Testis (tissue), 2 donors: ENCODE results near the gene CIBAR2.

Experiments
- CTCF ChIP-seq, 3 experiments: fragments of 450-650 bp in 2 of 3; fragments of 200-600 bp in 1 of 3; sonication (generic) in 1 of 3; IDR thresholded peaks; one replicate each; pipeline ENCODE4 v1.5.1; 2016 to 2019; ENCODE audit warnings: antibody characterized with exemption in 3 of 3, mild to moderate bottlenecking in 2 of 3, moderate library complexity in 1 of 3
- POLR2A ChIP-seq: fragments of 450-650 bp; IDR thresholded peaks from one replicate; pipeline ENCODE4 v1.6.1; 2017; ENCODE audit warnings: antibody characterized with exemption, mild to moderate bottlenecking, moderate library complexity

- TF ChIP-seq CTCF (IDR thresholded peaks at IDR 0.05) (no peak), POLR2A (no peak)
Measured at GRCh38 chr16:85111184-85111583, 1.1 kb downstream of the CIBAR2 start.
